SK-N-SH treated with all-trans-retinoic acid at 6 μM for 48 hours (cell line): ENCODE results near the gene CASTOR1.

Experiments used
- BACH2 ChIP-seq: fragments of 250-450 bp; sonication (Bioruptor Pico); IDR thresholded peaks from 2 replicates; pipeline ENCODE4 v1.9.0; 2021; ENCODE audit warnings: mild to moderate bottlenecking, borderline replicate concordance
- ISL1 ChIP-seq: fragments of 250-450 bp; sonication (Bioruptor Pico); IDR thresholded peaks from 2 replicates; pipeline ENCODE4 v2.1.2; 2022; ENCODE audit warnings: mild to moderate bottlenecking, moderate library complexity
- ZFP30 ChIP-seq: fragments of 450-650 bp; formaldehyde crosslinking; IDR thresholded peaks from 2 replicates; pipeline ENCODE4 v1.5.0; 2022; ENCODE audit warnings: mild to moderate bottlenecking, moderate library complexity

DNA sequence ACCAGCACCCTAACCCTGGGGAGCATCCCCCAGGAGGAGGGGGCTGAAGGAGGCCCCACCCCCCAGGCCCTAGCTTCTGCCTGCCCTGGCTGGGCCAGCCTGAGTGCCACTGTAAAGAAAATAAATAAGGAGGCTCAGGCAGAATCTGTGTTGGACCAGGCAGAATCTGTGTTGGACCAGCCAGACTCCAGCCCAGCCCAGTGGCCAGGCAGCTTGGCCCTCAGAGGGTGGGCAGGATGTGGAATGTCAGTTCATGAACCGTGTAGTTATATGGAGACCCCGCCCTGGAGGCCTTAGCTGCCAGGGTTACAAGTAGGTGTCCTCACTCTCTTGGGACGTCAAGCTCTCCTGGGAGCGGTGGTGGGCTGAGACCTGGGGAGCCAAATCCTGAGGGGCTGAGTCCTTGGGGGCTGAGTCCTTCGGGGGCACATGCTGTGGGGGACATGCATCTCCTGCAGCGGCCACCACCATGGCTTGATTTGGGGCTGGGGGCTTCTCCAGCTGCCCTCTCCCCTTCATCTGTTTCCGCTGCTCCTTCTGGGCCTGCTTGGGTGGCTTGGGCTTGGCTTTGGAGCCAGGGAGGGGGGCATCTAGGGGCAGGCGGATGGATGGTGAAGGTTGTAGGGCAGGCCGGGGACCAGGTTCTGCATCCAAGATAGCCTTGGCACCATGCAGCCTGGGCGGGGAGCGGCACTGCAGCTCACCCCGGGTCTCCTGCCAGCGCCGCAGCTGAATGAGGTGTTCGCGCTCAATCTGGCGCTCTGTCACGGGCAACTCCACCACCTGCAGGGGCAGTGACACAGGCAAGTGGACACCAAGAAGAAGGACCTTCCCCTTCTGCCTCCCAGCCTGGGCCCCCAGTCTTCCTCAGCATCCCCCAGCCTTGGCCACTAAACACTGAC lies 3.0 kb upstream of the CASTOR1 start:
- TF ChIP-seq ISL1, result no peak
- no peak for TF ChIP-seq ZFP30
- TF ChIP-seq BACH2 (CRISPR knock-in tag), result no peak
